IPS-18a (cell line): ENCODE results near the gene SLC6A8.
"Not testable (repeated sequence)": the region's sequence is repeated elsewhere in the genome, so short reads cannot be mapped to it uniquely, and the experiment has no call there.

ENCODE experiments used
- H3K27ac ChIP-seq: one replicate; pipeline ENCODE4 v1.5.1; 2013; ENCODE audit warnings: low read length
- H3K27me3 ChIP-seq: one replicate; pipeline ENCODE4 v1.6.1; 2013; ENCODE audit warnings: mild to moderate bottlenecking, low read length; ENCODE audit not compliant: control insufficient read depth, insufficient read depth
- H3K36me3 ChIP-seq: one replicate; pipeline ENCODE4 v1.6.1; 2013; ENCODE audit warnings: low read depth, low read length; ENCODE audit not compliant: control insufficient read depth
- H3K4me1 ChIP-seq: one replicate; pipeline ENCODE4 v1.6.1; 2013; ENCODE audit warnings: low read depth, low read length; ENCODE audit not compliant: control insufficient read depth
- H3K4me3 ChIP-seq: one replicate; pipeline ENCODE4 v1.5.1; 2013; ENCODE audit warnings: low read length
- H3K9ac ChIP-seq: one replicate; pipeline ENCODE4 v1.6.1; 2013; ENCODE audit warnings: mild to moderate bottlenecking, low read length, moderate library complexity
- H3K9me3 ChIP-seq: one replicate; pipeline ENCODE4 v1.6.1; 2013; ENCODE audit warnings: low read depth, low read length; ENCODE audit not compliant: control insufficient read depth

The SLC6A8 gene

GRCh38 chrX:153669901-153670731 is 17.6 kb upstream of the SLC6A8 start:
- no peaks in the 10 kb centered on the region for H3K27me3 ChIP-seq

GRCh38 chrX:153670748-153671588 is 16.8 kb upstream of the SLC6A8 start:
- H3K9ac ChIP-seq, result no peak overlapping the region
- H3K36me3 ChIP-seq, result no peaks in the 10 kb centered on the region
- H3K4me3 ChIP-seq, result no peak overlapping the region
- H3K27ac ChIP-seq, result no peak overlapping the region
- no peaks in the 10 kb centered on the region for H3K27me3 ChIP-seq
- no peaks in the 10 kb centered on the region for H3K9me3 ChIP-seq
- H3K4me1 ChIP-seq, result no peaks in the 10 kb centered on the region

More at GRCh38 chrX:153669901-153670731, 17.6 kb upstream of the SLC6A8 start:
- Histone ChIP-seq H3K27ac (no peak overlapping the region), H3K36me3 (no peaks in the 10 kb centered on the region), H3K9me3 (no peaks in the 10 kb centered on the region), H3K9ac (no peak overlapping the region), H3K4me1 (no peaks in the 10 kb centered on the region), H3K4me3 (no peak overlapping the region)

GRCh38 chrX:153671589-153672530 is 15.9 kb upstream of the SLC6A8 start:
- Histone ChIP-seq H3K4me1 (no peaks in the 10 kb centered on the region), H3K27me3 (no peaks in the 10 kb centered on the region), H3K27ac (no peak overlapping the region), H3K9me3 (no peaks in the 10 kb centered on the region), H3K9ac (no peak overlapping the region), H3K36me3 (no peaks in the 10 kb centered on the region), H3K4me3 (no peak overlapping the region)

- no peak overlapping the region for H3K9ac ChIP-seq
- H3K4me3 ChIP-seq, result no peak overlapping the region
- H3K27ac ChIP-seq, result no peak overlapping the region
- H3K27me3 ChIP-seq, result no peaks in the 10 kb centered on the region
- H3K9me3 ChIP-seq, result no peaks in the 10 kb centered on the region
- no peaks in the 10 kb centered on the region for H3K4me1 ChIP-seq
- no peaks in the 10 kb centered on the region for H3K36me3 ChIP-seq
Measured at GRCh38 chrX:153672531-153673427, 14.9 kb upstream of the SLC6A8 start.

GRCh38 chrX:153673428-153674218 is 14.1 kb upstream of the SLC6A8 start, which contains the start of gene PNCK:
TSS of gene PNCK (minus strand) at chrX:153673813. CDS start at chrX:153673076, 737 bp downstream.
- Histone ChIP-seq H3K4me3 (no peak within 1 kb of the TSS), H3K27ac (no peak within 1 kb of the TSS), H3K9ac (no peak within 1 kb of the TSS)

GRCh38 chrX:153674219-153674851 is 13.4 kb upstream of the SLC6A8 start:
- Histone ChIP-seq H3K9me3 (no peaks in the 10 kb centered on the region), H3K27ac (no peak overlapping the region), H3K4me1 (no peaks in the 10 kb centered on the region), H3K4me3 (no peak overlapping the region), H3K36me3 (no peaks in the 10 kb centered on the region), H3K27me3 (no peaks in the 10 kb centered on the region), H3K9ac (no peak overlapping the region)

More at GRCh38 chrX:153673428-153674218, 14.1 kb upstream of the SLC6A8 start, which contains the start of gene PNCK:
- no peaks in the 10 kb centered on the region for H3K27me3 ChIP-seq
- no peaks in the 10 kb centered on the region for H3K9me3 ChIP-seq
- H3K4me1 ChIP-seq, result no peaks in the 10 kb centered on the region
- H3K36me3 ChIP-seq, result no peaks in the 10 kb centered on the region

- Histone ChIP-seq H3K27ac (no peak overlapping the region), H3K4me3 (no peak overlapping the region), H3K36me3 (no peaks in the 10 kb centered on the region), H3K27me3 (no peaks in the 10 kb centered on the region), H3K4me1 (no peaks in the 10 kb centered on the region), H3K9ac (no peak overlapping the region), H3K9me3 (peaks cover 3% of the 10 kb centered on the region)
Measured at GRCh38 chrX:153681175-153681574, 6.6 kb upstream of the SLC6A8 start.

GRCh38 chrX:153683486-153683885 is 4.2 kb upstream of the SLC6A8 start:
- H3K4me3 ChIP-seq, H3K27me3 ChIP-seq, H3K4me1 ChIP-seq, H3K9me3 ChIP-seq, H3K27ac ChIP-seq, H3K36me3 ChIP-seq, H3K9ac ChIP-seq: not testable (repeated sequence)

- H3K9me3 ChIP-seq, result peaks cover 3% of the 10 kb centered on the region
- H3K9ac ChIP-seq, result peak overlapping the region; percentile 17
- H3K4me3 ChIP-seq, result no peak overlapping the region
- no peak overlapping the region for H3K27ac ChIP-seq
- H3K36me3 ChIP-seq, result no peaks in the 10 kb centered on the region
- no peaks in the 10 kb centered on the region for H3K27me3 ChIP-seq
- no peaks in the 10 kb centered on the region for H3K4me1 ChIP-seq
Measured at GRCh38 chrX:153684467-153685155, 3.1 kb upstream of the SLC6A8 start.
